ENCODE measurements around the gene VWA8.

VWA8 gene

GRCh38 chr13:41960637-41961465 is at the start of gene VWA8:
Gene VWA8, minus strand, starts transcription at chr13:41961109. Its CDS starts 94 bp downstream, at chr13:41961015.
- DNase-seq: peak; percentile 76

- DNase-seq: no peak
These were observed 48.1 kb upstream of the VWA8 start for GRCh38 chr13:42009057-42009456.

- no peak for DNase-seq
These were observed 46.9 kb upstream of the VWA8 start for GRCh38 chr13:42007844-42008243.

DNA sequence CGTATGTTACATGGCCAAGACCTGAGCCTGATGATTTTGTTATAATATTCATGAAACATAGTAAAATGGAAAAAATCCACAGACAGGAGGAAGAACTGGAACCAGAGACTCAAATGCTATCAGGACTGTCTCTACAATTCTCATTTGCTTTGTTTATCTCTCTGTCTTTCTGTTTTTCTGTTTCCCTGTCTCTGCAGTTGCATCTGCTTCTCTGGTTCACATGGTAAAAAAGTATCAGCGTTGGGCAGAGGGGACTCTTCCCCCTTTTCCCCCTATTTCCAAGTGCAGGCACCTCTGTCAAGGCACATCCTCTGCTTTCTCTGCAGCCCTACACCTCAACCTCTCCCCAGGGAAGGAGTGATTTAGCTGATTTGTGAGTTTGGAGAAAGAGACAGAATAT is 41.2 kb upstream of the VWA8 start:
- no peak for DNase-seq

DNA sequence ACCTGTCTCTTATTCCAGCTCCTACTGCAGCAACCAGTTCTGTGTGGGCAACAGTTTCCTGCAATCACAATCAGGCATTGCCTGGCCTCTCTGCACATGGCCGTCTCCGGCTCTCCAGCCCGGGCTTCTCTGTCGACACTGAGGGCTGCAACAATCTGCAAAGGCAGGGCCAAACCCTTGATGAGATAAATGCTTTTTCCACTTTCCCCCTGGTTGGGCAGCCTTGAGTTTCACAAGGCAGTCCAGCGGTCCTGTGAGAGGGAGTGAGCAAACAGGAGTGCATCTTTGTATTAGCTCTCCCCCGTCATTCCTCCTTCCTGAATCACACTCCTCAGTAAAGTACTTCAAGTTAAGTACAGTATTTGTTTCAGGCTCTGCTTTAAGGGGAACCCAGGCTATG is 40.7 kb upstream of the VWA8 start:
- DNase-seq: no peak

GRCh38 chr13:42000846-42001245 is 39.9 kb upstream of the VWA8 start:
- no peak for DNase-seq

DNA sequence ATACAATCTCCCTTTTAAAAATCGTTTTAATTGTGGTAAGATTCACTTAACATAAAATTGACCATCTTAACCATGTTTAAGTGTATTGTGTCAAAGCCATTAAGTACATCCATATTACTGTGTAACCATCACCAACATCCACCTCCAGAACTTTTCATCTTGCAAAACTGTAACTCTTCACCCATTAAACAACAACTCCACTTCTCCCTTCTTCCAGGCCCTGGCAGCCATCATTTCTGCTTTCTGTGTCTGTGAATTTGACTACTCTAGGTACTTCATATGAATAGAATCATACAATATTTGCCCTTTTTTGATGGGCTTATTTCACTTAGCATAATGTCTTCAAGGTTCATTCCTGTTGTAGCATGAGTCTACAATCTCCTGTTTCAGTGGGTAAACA is 36.5 kb upstream of the VWA8 start:
- DNase-seq: no peak

DNA sequence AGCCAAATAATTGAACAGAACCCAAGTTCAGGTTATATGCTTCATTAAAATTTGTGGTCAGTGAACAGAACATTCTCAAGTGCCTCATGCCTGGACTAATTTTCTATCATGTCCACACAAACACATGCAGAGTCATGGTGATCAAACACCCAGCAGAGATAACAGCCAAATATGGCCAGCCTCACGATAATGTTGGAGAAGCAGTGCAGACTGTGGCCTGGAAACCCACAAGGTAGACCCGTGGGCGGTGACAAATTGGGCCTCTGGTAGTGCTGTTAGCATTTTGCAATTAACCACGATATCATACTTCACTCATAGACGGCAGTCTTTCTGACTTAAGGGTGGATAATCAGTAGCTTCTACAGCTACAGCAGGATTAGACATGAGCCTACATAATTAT is 35.0 kb upstream of the VWA8 start:
- no peak for DNase-seq

DNA sequence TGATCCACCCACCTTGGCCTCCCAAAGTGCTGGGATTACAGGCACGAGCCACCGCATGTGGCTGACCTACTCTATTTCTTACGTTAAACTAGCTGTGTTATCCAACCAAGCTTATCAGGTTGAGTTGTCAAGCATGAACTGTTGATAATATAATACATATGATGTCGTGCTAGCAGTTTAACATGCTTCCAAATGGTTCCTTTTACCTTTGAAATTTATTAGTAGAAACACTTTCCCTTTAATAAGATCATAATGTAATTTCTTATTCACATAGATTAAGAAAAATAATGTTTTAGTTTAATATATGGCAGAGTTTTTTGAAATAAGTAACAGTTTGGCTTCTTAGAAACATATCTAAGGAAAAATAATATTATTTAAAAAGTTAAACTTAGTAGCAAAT is 34.4 kb upstream of the VWA8 start:
- no peak for DNase-seq

GRCh38 chr13:41994696-41995095 is 33.8 kb upstream of the VWA8 start:
- no peak for DNase-seq

DNA sequence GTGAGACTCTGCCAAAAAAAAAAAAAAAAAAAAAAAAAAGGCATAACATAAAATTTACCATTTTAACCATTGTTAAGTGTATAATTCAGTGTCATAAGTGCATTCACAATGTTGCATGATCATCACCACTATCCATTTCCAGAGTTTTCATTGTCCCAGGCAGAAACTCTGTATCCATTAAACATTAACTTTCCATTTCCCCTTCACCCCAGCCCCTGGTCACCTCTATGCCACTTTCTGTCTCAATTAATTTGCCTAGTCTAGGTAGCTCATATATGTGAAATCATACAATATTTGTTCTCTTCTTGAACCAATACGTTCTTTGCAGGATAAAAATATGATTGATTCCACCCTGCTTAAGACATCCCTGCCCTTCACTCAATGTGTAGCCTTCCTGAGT is 31.0 kb upstream of the VWA8 start:
- no peak for DNase-seq

DNA sequence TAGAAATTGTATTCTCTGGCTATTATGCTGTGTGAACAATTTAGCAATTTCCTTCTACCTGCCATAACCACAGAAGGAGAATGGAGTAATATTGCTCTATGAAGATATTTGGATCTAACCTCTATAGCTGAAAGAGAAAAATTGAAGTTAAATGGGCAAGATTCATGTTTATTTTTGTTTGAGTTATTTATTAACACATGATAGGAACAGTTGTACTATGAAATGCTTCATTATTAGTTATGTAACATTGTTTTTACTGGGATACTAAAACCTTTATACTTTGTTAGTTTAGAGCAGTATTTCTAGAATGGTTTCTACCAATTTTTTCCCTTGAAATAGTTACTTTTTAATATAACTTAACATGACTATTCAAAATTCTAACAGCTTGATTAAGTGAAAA is 27.3 kb upstream of the VWA8 start:
- DNase-seq: no peak

- no peak for DNase-seq
These were observed 25.0 kb upstream of the VWA8 start for GRCh38 chr13:41985788-41986508.

DNA sequence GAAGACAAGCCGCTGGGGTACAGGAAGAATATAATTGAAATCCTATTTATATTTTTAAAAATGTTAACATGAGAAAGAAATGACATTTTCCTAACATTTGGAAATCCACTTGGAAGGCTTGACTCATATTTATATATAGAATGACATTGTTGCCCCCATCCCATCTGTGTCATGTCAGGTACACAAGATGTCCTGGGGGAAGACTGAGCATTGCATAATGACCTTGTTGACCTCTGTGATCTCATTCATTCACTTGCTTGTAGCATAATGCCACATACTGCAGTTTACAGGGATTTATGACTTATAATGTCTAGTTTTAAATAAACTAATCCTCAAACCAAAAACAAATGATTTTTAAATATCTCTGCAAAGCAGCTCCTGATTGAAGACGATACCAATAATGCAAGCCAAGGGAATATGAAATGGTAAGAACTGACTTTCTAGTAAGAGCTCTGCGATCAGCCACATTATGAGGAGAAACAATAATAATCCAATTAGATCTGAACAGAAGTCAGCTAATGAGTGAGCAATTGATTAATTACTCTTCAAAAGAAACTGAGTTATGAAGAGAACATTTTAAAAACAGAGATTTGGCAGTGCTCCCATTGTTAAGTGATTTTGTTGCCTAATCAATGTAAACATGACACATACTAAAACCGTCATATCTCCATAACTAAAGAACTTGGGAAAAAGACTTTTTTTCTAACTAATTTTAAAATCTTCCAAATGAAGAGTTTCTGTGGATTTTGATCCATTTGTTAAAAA is 21.2 kb upstream of the VWA8 start:
- DNase-seq: no peak

DNA sequence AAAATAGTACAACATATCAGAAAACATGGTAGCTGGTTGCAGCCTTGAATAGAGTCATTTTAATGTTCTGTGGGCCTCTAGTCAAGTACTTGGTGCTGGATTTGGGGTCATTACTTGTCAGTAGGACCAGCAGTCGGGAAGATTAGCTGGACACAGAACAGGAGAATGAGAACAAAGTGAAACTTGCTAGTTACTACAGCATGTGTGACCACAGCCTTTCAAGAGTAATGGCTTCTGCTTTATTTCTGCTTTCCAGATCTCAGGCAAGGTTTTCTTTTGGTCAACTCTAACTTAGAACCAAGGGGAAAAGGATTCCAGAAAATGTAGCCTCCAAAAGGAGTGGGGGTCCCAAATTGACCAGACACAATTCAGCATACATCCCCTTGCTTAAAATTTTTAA is 17.1 kb upstream of the VWA8 start:
- no peak for DNase-seq

- no peak for DNase-seq
These were observed 15.6 kb upstream of the VWA8 start for GRCh38 chr13:41976476-41976875.

GRCh38 chr13:41974262-41974900 is 13.5 kb upstream of the VWA8 start:
- no peak for DNase-seq

- DNase-seq: no peak
These were observed 12.4 kb upstream of the VWA8 start for GRCh38 chr13:41973247-41973741.

DNA sequence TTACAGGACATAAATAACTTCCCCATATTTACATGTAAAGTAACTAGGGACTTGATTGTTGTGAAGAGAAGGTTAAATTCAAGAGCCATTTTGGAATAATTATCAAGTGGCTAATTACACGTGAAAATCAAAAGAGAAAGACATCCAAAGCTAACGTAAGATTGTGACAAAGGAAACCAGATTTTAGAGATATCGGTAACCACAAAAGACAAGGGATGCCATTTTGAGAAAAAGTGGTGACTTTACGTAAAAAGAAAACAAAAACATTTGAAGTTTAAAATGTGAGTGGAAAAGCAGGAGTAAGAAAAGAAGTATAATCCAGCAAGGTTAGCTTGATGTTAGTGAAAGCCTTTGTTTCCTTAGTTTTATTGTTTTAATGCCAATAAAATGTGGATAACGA is 10.9 kb upstream of the VWA8 start:
- DNase-seq: no peak

DNA sequence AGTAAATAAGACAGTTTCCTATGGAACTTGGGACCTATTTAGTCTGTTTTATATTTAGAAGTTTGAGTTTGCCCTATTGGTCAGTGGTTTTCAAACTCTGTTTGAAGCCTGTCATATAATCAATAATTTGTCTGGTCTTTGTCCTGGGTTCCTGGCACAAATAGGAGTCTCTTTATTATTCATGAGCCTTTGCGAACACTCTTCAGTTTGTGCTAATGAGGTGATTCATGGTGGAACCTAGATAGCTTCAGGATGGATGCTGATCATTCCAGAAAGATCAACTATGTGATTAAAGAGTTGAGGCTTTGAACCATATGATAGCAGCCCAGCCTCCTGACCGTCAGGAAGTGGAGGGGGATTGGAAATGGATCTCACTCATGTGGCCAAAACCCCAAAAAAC is 10.0 kb upstream of the VWA8 start:
- no peak for DNase-seq

DNA sequence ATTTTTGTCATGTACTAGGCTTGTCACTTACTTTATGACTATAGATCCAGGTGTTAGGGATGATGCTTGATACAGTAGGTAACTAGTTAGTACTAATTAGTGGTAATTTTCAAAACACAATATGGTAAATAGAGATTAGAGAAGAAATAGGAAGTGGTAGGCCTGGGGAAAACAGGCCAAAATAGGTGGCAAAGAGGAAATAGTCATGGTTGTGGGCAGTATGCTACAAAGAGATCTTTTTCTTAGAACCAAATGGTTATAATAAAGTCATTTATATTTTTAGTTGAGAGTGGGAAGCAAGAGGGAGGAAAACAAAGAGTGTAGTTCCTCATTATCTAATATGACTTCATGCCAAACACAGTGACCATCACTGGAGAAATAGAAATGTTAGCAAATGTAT is 9.1 kb upstream of the VWA8 start:
- DNase-seq: no peak

DNA sequence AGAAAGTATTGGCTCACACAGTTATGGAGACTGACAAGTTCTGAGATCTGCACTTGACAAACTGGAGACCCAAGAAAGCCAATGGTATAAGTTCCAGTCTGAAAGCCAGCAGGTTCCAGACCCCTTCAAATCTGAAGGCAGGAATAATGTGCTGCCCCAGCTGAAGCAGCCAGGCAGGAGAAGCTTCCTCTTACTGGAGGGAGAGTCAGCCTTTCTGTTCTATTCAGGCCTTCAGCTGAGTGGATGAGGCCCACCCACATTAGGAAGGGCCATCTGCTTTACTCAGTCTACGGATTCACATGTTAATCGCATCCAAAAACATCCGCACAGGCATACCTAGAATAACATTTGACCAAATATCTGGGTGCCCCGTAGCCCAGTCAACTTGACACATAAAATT is 8.2 kb upstream of the VWA8 start:
- no peak for DNase-seq

- DNase-seq: no peak
These were observed 5.8 kb upstream of the VWA8 start for GRCh38 chr13:41966671-41967070.

Data from COR-L47 (cell line).